ENCODE results near the gene THSD4. TPM values are rescaled to one million over a fixed set of nuclear protein-coding genes. Genes with fewer than 3 reads are reported as not detected.

THSD4 gene
- total and polyA plus RNA-seq, 7 donors, result 1.4 to 7.8 (median 2.2) TPM

GRCh38 chr15:71701808-71702207 lies 586.5 kb downstream of the THSD4 start:
- TF ChIP-seq POLR2A (IDR thresholded peaks at IDR 0.05), result no peak
- no peak for TF ChIP-seq EP300 (IDR thresholded peaks at IDR 0.05)
- TF ChIP-seq CTCF (IDR thresholded peaks at IDR 0.05), result no peak
- TF ChIP-seq POLR2AphosphoS5 (IDR thresholded peaks at IDR 0.05), result no peak
- DNase-seq, result no peak
- no peak overlapping the region for H3K27ac ChIP-seq
- H3K4me3 ChIP-seq, result no peak overlapping the region
- H3K9me3 ChIP-seq, result no peaks in the 10 kb centered on the region
- H3K4me1 ChIP-seq, result peaks cover 0 to 4% (median 0%) of the 10 kb centered on the region in 4 donors
- intact Hi-C loops (cut with DNase I), result no loop called here
- H3K36me3 ChIP-seq, result no peaks in the 10 kb centered on the region
- H3K27me3 ChIP-seq, result no peaks in the 10 kb centered on the region
- WGBS, 2 donors, result 67 to 82% methylated on average over 3 of the region's 3 CpGs

GRCh38 chr15:71702496-71702895 lies 587.2 kb downstream of the THSD4 start:
- no peaks in the 10 kb centered on the region for H3K36me3 ChIP-seq
- H3K4me3 ChIP-seq, result no peak overlapping the region
- no peak overlapping the region for H3K27ac ChIP-seq
- no peaks in the 10 kb centered on the region for H3K9me3 ChIP-seq
- no peak for TF ChIP-seq POLR2AphosphoS5 (IDR thresholded peaks at IDR 0.05)
- TF ChIP-seq POLR2A (IDR thresholded peaks at IDR 0.05), result no peak
- TF ChIP-seq EP300 (IDR thresholded peaks at IDR 0.05), result no peak
- no peak for TF ChIP-seq CTCF (IDR thresholded peaks at IDR 0.05)
- H3K4me1 ChIP-seq, result peaks cover 0 to 5% (median 2%) of the 10 kb centered on the region in 4 donors
- intact Hi-C loops (cut with DNase I), result no loop called here
- DNase-seq, result no peak
- WGBS, 2 donors, result 95 to 97% methylated on average over 2 of the region's 2 CpGs
- no peaks in the 10 kb centered on the region for H3K27me3 ChIP-seq

- H3K9me3 ChIP-seq, result no peaks in the 10 kb centered on the region
- intact Hi-C loops (cut with DNase I), result no loop called here
- 83 to 93% methylated on average over 6 of the region's 6 CpGs for WGBS, 2 donors
- no peak for TF ChIP-seq EP300 (IDR thresholded peaks at IDR 0.05)
- TF ChIP-seq CTCF (IDR thresholded peaks at IDR 0.05), result no peak
- no peak for TF ChIP-seq POLR2AphosphoS5 (IDR thresholded peaks at IDR 0.05)
- TF ChIP-seq POLR2A (IDR thresholded peaks at IDR 0.05), result no peak
- no peaks in the 10 kb centered on the region for H3K36me3 ChIP-seq
- peaks cover 0 to 16% (median 9%) of the 10 kb centered on the region in 4 donors for H3K4me1 ChIP-seq
- no peaks in the 10 kb centered on the region for H3K27me3 ChIP-seq
- no peak for DNase-seq
- no peak overlapping the region for H3K27ac ChIP-seq
- H3K4me3 ChIP-seq, result no peak overlapping the region
Observed at GRCh38 chr15:71705151-71705550, 589.9 kb downstream of the THSD4 start.

- Histone ChIP-seq H3K27me3 (no peaks in the 10 kb centered on the region), H3K36me3 (no peaks in the 10 kb centered on the region), H3K4me3 (no peak overlapping the region), H3K4me1 (peaks cover 0 to 16% (median 9%) of the 10 kb centered on the region in 4 donors), H3K27ac (peak overlapping the region in 2 of 4 donors; percentile 24 to 57), H3K9me3 (no peaks in the 10 kb centered on the region)
- no peak for TF ChIP-seq CTCF (IDR thresholded peaks at IDR 0.05)
- no peak for TF ChIP-seq POLR2AphosphoS5 (IDR thresholded peaks at IDR 0.05)
- no peak for TF ChIP-seq POLR2A (IDR thresholded peaks at IDR 0.05)
- no peak for TF ChIP-seq EP300 (IDR thresholded peaks at IDR 0.05)
- 83 to 86% methylated on average over 9 of the region's 9 CpGs for WGBS, 2 donors
- intact Hi-C loops (cut with DNase I), result no loop called here
- no peak for DNase-seq
Observed at GRCh38 chr15:71706461-71707229, 591.4 kb downstream of the THSD4 start.

All from sigmoid colon (tissue), 7 donors.